ENCODE results near the gene RALGPS1.

RALGPS1 gene

DNA sequence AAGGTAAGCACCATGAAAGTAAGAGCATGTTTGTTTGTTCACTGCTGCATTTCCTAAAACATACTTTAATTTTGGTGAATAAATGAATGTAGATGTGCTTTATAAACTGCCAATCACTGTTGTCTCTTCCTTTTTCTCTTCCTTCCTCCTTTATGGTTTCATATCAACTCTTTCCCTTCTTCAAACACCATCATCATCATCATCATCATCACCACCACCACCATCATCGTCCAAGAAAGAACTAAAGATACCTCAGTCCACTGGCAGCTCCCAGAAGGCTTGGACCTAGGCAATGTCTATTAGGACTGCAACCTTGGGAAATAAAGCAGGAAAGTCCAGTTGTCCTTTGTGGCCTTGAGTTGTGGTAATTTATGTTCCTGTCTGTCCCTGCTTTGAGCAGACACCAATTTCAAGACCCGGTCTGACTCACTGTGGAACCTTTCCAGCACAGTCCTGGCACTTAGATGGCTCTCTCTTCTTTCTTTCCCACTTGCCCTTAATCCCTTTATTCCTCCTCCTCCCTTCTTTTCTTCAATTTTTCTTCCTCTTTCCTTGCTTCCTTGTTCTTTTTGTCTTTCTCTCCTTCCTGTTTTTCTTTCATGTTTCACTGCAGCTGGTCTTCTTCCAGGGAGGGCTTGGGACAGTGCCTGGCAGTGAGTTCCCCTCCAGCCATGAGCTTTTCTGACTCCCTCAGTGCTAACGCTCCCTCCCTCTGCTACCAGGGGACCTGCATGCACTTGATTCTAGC lies 108.5 kb downstream of the RALGPS1 start:
- DNase-seq, result no peak

DNA sequence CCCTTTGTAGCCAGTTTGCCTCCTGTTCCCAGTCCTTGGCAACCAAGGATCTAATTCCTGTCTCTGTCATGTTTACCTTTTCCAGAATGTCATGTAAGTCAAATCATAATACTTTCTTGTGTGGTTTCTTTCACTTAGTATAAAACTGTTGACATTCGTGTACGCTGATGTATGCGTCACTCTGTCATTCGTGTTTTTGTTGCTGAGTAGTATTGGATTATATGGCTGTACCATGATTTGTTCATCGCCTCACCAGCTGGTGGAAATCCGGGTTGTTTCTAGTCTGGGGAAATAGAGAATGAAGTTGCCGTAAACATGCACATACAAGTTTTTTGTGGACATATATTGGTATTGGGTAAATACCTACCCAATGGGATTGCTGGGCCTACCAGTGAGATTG lies 110.5 kb downstream of the RALGPS1 start:
- no peak for DNase-seq

- no peak for DNase-seq
These were observed 113.1 kb downstream of the RALGPS1 start for GRCh38 chr9:127027694-127028093.

GRCh38 chr9:127029548-127029947 lies 115.0 kb downstream of the RALGPS1 start:
- DNase-seq, result no peak

GRCh38 chr9:127030814-127031740 lies 116.5 kb downstream of the RALGPS1 start:
- DNase-seq, result no peak

DNA sequence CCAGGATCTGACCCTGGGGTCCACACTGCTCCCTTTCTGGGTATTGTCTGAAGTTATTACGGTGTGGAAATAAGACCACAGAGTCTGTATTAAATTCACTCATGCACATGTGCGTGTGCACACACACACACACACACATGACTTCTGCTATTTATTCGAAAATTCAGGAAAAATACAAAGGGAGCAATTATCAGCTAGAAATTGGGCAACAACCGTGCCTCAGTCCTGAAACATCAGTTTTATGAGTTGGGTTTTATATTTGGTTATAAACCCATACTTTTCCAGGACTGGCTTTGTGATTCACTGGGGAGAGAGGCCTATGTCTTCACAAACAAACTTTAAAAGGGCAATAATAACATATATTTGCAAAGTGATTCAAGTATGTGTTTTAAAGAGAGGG lies 117.7 kb downstream of the RALGPS1 start:
- DNase-seq, result no peak

- no peak for DNase-seq
These were observed 118.5 kb downstream of the RALGPS1 start for GRCh38 chr9:127033061-127033460.

DNA sequence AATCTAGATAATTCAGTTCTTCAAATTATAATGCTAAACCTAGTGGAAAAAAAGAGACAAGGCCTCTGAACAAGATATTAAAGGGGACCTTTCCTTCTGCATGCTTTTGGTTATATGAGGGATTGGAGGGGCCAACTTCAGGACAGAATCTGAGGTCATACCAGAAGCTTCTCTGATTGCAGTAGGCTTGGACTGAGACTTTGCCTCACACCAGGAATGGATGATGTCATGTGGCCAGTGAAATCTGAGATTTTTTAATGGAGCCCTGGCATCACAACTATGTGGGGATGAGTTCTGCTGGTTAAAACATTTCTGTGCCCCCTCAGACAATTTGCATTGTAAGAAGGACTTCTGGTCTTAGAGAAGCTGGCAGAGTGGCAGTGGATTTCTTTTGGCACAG lies 119.2 kb downstream of the RALGPS1 start:
- no peak for DNase-seq

DNA sequence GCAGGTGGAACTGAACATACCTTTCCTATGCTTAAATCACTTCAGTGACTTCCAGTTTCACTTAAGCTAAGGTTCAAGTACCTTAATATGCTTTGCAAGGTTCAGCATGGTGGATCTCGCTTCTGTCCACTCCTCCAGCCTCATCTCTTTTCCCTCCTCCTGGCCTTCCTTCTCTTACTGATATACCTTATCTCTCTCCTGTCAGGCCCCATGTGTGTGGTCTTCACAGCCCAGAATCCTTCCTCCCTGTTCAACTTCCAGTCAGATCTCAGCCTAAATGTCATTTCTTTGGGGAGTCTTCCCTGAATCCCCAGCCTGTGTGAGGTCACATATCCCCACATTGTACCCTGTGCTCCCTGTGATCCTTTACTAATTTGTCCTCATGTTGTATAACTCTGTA lies 120.1 kb downstream of the RALGPS1 start:
- no peak for DNase-seq

DNA sequence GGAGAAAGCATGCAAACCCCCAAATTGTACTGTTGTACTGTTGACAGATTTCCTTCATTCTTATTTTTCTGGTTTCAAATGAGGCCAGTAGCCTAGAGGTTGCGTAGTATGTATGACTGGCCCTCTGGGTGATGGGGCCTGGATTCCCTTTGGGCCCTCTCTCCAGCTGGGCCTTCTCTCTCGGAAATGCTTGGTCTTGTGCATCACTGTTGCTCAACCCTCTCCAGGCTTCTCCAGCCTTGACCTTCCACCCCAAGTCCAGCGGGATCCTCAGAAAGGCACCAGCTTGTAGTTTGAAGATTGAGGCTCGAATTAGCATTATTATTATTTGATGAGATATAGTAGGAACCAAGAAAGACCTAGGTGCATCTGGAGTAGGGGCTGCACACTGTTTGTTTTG lies 120.8 kb downstream of the RALGPS1 start:
- DNase-seq, result no peak

DNA sequence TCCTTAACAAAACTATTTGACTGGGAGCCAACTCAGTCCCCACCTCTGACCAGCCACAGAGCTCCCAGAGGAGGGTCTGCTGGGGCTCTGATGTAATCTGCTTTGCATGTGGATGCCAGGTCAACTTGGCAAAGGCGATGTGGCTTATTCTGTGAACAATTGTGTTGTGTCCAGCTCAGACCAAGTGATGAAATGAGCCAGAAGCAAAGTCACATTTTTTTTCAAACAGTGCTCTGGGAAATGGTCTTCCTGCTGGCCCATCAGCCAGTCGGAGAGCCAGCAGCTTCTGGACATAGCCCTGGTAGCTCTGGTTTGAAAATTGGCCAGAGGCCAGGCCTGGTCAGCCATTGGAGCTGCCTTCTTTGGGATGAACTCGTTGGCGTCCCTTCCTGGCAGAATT lies 121.4 kb downstream of the RALGPS1 start:
- no peak for DNase-seq

DNA sequence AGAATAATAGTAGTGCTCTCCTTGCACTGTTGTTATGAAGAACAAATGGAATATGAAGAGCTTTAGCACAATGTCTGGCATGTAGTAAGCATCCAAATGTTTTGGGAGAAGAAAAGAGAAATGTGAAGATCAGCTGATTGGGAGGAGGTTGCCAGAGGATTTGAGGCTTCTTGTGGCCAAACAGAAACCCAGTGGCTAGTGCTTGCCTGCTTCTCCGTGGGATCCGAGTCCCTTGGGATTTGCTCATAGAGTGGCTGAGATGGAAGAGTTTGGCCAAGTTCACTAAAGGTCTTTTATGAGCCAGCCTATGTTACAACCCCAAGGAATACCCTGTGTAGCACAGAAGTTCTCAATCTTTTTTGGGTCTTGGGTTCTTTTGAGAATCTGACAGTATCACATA lies 121.9 kb downstream of the RALGPS1 start:
- DNase-seq, result no peak

GRCh38 chr9:127038531-127038930 lies 123.9 kb downstream of the RALGPS1 start:
- DNase-seq, result no peak

DNA sequence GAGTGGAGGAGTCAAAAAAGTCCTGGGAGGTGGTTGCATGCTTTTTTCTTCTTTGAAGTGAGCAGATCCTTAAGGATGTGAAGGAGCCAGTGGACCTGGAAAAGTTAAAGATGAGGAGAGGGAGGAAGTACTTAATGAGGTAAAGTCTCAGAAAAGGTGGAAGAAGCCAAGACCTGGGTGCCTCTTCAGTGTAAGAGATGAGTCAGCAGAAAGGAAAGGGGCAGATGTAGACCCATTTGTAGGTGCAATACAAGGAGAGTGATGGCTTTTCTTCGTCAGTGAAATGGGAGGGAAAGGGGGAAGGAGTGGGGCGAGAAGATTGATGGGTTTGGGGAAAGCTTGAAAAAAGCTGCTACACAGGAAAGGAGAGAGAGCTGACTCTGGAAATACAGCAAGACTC lies 124.9 kb downstream of the RALGPS1 start:
- DNase-seq, result no peak

GRCh38 chr9:127045148-127045547 lies 130.6 kb downstream of the RALGPS1 start:
- no peak for DNase-seq

DNA sequence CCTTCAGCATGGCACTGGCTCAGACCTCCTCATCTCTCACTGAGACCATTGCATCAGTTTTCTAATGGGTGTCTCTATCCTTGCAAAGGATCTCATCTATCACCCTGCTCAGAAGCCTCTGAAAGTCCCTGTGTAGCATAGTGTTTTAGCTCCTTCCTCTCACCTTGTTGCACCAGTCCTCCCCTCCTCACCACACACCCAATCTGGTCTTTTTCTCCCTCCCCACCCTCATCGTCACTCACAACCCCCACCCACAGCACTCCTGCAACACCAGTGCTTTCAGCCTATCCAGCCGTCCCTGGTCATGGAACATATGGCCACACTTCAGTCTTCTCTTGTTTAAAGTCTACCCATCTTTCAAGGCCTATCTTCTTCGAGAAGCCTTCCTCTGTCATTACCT lies 133.4 kb downstream of the RALGPS1 start:
- DNase-seq, result no peak

DNA sequence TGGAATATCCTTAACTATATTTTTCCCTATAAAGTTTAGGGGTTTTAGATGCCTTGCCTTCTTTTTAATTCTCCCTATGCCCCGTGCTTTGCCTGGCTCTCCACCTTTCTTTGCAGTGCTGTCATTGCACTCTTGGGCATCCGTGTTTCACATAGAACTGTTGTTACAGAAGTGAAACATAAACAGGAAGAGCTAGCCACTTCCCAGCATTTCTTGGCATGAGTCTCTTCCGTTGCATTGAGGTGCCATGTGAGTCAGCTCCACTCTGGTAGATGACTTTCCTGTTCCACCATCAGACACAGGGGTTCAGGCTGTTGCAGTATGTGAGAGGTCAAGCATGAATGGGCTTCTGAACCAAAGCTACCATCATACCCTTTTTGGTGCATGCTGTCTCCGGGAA lies 134.5 kb downstream of the RALGPS1 start:
- DNase-seq, result no peak

DNA sequence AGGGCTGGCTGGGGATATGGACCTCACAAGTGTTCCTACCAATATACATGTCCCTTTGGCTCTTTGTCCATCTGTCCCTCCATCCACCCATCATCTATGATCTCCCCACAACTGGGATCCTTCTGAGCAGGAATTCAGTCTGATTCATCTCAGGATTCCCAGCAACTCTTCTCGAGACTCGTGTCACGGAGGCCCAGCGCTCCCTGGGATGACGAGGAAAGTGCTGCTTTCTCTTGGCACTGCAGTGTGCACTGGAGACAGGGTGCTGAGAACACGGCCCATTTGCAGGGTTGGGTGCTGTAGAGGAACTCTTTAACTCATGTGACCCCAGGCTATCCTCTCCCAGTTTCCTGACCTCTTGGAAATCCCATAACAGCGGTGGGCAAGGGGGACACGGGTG lies 135.0 kb downstream of the RALGPS1 start:
- DNase-seq, result no peak

DNA sequence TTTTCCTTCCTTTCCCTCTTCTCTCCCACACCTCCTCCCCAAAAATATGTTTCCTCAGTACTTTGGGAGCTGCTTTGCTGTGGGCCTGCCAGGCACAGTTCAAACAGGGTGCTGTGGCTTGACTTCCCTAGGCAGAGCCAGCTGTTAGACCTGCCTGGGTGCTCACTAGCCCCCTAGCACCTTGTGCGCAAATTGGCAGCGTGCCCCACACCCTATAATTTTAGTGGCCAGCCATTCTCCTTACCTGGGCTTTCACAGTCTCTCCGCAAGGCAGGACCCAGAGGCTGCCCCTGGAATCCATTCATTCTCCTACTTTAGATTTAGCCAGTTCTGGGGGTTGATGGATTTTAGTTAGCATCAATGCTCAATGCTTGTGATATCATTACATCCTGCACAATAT lies 135.6 kb downstream of the RALGPS1 start:
- DNase-seq, result no peak

DNA sequence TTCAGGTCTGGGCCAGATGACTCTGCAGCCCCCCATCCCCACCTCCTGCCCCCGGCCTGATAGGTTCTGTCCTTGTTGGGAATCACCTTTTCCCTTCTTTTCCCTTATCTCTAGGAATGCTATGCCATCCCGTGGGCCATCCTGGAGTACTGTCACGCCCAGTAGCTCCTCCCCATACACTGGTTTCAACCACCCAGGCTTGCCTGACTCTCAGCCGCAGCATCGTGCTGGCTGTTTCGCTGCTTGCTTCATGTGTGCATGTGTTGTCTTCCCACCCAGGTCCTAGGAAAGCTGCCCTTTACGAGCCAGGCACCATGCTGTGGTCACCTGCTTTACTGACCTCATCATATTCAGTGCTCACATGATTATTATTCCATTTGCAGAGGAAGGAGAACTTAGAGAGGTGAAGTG lies 136.0 kb downstream of the RALGPS1 start:
- no peak for DNase-seq

DNA sequence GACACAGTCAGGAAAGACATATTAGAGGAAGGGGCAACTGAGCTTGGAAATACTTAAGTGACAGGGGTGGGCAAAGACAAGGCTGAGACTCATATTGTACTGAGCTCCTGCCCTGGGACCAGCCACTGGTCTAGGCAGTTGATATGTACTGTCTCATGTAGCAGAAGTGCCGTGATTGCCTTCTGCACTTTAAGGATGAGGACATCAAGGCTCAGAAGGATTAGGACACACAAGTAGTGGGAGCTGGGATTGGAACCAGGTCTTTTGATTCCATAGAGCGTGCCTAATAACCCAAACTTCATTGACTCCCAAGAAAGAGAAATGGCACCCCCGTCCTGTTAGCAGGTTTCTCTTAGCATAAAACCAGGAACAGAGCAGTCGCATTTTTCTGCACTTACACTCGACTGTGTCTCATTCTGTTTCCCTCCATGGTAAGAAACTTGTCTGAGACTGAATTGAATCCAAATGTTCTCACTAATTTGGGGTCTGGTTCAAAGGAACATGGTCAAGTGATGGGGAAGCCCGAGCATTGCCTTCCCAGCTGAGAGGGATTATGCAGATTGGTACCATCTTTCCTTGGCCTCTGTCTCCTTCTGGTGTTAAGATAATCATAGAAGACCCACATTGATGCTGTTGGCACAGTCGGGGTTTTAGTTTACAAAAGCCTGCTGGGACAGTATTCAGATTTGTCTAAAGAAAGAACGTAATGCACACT lies 137.5 kb downstream of the RALGPS1 start:
- no peak for DNase-seq

DNA sequence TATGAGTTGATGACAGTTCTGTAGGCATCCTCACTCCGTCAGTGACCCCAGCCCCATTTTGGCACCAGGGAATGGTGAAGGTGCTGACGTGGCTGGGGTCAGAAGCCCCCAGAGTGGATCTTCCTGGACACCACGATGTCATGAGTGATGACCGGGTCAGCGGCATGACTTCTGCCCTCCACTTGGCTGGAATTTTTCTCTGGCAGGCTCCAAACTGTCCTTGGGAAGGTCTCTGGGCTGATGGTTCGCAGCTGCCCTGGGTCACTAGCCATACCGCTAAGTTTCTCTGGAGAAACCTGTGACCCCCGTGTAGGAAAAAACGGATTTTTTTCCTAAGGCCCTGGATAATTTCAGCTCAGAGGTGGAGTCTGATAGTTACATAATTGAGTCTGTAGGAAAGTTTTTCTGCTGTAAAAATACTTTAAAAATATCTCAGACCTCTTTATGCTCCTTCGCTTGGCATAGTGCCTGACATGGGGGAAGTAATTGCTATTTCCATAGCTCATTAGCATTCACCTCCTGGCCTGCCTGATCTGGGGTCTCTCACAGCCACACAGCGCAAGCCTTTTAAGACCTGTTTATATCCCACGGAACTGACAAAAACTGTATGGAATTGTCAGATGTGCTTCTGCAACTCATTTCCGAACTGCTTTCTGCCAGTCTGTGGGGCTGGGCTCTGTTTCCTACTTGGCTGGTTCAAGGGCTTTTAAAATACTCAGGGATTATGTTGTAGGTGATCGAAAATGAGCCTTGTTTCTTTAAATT lies 138.7 kb downstream of the RALGPS1 start:
- no peak for DNase-seq

DNA sequence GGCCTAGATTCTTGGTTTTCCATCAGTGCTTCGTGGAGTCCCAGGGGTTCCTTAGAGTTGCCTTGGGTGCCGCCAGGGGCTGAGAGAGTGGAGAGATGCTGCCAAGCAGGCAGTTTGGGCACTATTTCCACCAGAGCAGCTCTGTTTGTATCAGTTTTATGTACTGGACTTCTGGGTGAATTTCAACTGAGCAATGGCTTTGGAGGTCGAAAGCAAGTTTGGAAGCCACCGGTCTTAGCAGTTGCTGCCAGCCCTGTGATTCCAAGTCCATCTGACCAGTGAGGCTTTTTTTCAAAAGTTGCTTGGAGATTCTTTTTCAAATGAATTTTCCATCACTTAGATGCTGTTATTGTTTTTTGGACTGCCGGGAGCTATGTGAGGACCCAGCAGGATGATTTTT lies 139.4 kb downstream of the RALGPS1 start:
- no peak for DNase-seq

All from activated CD8-positive, alpha-beta memory T cell treated with anti-CD3 and anti-CD28 coated beads, Interleukin-2, amount 50 U/mL, for 4 hours (primary cell).